ENCODE data around the gene PRICKLE1.

PRICKLE1 gene

GRCh38 chr12:42490261-42490842 is 99.2 kb downstream of the PRICKLE1 start:
- DNase-seq = no peak

GRCh38 chr12:42486407-42486806 is 103.1 kb downstream of the PRICKLE1 start:
- no peak for DNase-seq

- no peak for DNase-seq
These were observed 103.7 kb downstream of the PRICKLE1 start for GRCh38 chr12:42485823-42486222.

DNA sequence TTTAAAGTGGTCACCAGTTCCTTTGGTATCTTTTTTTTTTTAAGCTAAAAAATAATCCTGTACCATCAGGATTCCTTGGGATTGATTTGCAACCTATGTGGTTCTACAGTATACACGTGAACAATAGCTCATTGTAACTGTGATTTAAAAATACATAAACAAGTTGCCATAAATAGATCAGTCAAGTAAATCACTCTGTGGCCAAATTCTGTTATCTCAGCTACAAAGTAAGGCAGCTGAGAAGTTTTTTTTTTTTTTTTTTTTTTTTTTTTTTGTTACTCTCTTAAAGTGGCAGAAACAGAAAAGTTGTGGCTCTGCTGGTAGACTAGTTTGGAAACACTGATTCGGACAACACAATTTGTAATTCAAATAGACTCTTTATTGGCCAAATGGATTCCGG is 104.5 kb downstream of the PRICKLE1 start:
- no peak for DNase-seq

GRCh38 chr12:42483521-42483790 is 106.1 kb downstream of the PRICKLE1 start:
- DNase-seq = peak in 1 of 3 experiments; percentile 81

- peak; percentile 80 to 85 (median 83) for DNase-seq
These were observed 106.6 kb downstream of the PRICKLE1 start for GRCh38 chr12:42482748-42483520.

DNA sequence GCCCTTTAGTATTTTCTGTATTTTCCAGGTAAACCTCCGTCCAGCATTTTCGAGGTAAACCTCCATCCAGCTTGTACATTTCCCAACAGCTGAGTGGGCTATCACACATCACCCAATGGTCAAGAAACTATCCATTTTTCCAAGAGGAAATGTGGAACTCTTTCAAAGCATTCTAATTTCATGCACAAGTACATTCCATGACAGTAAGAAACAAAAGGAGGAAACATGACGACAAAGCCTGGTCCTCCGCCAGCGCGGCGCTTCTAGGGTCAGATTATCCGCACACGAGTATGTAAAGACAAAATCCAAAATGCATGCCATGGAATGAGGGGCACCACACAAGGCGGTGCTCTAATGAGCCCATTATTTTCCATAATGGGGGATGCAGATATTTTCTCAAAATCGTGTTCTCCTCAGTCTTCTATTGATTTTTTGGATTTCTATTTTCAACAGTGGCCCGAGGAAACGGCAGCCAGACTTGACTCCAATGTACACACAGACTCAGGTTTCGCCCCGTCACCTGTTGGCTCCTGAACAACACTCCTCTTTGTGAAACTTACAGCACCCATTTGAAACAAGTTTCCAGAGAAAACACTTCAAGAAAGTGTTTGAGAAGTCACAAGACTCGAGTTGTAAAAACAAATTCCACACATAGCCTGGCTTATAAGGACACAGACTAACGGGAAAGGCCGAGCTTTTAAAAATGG is 107.4 kb downstream of the PRICKLE1 start:
- DNase-seq = peak in 1 of 3 experiments; percentile 36

- no peak for DNase-seq
These were observed 108.2 kb downstream of the PRICKLE1 start for GRCh38 chr12:42481368-42481767.

DNA sequence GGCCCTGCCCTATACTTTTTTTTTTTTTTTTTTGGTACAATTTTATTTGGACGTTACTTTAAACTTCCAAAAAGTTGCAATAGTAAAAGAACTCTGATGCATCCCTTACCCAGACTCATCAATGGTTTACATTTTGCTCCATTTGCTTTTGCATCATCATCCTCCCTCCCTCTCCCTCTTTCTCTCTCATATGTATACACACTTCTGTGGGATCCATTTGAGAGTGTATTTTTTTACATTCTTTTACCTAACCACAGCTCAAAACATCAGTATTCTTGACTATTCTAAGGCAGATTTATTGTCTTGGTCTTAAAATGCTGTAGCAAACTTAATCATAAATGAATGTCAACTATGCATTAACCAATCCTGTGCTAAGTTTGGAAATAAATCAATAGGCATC is 111.6 kb downstream of the PRICKLE1 start:
- DNase-seq = no peak

DNA sequence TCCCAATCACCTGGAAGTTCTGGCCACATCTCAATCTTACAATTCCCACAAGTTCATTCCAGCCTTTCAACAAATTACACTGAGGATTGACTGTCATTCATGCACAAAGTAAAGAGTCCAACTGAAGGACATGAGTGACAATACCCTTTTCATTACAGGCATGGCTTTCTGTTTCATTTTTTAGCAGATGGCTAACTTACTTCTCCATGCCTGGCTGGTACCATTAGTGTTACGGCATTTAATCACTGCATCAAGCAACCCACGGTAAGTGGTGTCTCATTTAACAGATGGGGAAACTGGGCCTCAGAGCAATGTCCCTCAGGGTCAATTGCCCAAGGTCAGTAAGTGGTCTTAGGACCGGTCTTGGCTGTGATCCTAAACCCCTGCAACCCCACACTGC is 114.4 kb downstream of the PRICKLE1 start:
- DNase-seq = peak in 1 of 3 experiments; percentile 87

DNA sequence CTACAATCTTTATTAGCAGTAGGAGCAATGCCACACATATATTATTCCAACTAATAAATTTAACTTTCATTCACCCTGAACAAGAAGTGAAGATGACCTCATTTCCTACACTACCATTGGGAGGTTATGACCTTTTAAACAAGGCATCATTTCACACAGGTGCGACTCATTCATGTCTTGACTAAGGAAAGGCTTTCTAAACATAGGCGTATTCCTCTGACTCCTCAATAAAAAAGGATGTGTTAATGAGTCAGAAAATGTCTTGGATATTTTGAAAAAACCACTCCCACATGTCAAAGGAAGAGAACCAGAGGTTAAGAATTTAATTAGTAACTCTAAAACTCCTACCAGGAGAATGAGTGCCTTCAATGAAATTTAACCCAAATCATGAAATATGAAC is 115.2 kb downstream of the PRICKLE1 start:
- DNase-seq = no peak

DNA sequence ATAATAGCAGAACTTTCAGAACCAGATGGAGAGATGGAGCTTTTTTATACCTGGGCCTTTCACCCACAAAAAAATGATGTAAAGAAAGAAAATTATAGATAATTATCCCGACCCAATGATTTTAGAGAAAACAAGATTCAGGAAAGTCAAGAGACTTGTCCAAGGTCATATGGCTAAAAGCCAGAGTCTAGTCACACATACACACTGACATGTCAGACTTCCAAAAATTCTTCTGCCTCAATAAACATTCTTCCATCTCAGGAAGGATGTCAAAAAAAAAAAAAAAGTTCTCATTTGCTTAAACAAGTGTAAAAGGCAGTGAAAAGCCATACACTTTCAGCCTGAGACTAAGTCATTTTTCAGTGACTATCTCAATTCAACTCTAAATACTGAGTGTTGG is 116.0 kb downstream of the PRICKLE1 start:
- no peak for DNase-seq

DNA sequence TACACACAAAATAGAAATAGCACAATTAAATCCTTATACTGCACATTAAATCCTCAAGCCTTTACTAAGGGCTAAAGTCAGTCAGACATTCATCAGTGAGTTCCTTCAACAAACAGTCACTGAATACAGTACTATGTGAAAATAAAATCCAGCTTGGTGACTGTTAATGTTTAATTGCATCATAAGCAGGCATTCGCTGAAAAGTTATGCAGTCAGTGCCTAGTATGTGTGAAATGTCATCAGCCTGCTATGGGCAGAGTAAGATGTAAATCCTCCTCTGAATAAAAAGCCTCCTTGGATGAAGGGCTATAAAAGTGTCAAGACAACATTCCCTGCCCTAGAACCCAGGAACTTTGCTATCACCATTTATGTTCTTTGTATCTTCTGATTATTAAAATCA is 116.4 kb downstream of the PRICKLE1 start:
- DNase-seq = no peak

DNA sequence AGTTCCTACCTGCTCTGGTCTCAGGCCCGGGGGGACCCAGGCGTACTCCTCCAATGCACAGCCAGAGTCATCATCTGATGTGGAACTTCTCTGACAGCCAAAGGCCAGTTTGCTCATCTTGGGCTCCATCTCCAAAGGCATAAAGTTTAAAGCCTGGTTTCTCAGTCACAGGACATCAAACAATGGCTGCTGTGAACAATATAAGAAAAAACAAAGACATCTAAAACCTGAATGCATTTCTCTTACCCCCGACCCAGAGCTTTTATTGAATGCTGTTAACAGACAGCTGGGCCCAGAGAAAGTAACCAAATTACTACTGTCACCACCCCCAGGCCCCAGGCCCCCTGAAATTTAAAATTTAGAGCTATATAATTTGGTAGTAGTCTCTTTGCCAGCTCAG is 117.2 kb downstream of the PRICKLE1 start:
- DNase-seq = no peak

GRCh38 chr12:42469355-42470175 is 120.0 kb downstream of the PRICKLE1 start:
- peak in 1 of 3 experiments; percentile 21 for DNase-seq

DNA sequence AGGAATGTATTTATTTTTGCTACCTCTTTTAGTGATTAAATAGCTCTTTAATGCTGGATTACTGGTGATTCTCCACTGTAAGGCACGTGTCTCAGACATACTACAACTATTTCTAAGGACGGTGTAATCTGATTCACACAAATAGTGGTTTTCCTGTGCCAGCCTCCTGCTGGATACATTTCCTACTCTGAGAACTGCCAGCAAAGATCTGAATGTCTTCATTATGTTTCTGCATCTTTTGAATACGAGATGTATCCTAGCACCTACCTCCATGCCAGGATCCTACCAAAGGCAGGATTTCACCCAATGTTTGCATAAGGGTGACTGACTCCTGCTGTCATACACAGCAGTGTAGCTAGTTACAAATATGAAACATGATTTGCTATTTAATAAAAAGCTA is 120.6 kb downstream of the PRICKLE1 start:
- DNase-seq = no peak

- DNase-seq = no peak
These were observed 121.2 kb downstream of the PRICKLE1 start for GRCh38 chr12:42468341-42468821.

- no peak for DNase-seq
These were observed 125.9 kb downstream of the PRICKLE1 start for GRCh38 chr12:42463671-42464070.

DNA sequence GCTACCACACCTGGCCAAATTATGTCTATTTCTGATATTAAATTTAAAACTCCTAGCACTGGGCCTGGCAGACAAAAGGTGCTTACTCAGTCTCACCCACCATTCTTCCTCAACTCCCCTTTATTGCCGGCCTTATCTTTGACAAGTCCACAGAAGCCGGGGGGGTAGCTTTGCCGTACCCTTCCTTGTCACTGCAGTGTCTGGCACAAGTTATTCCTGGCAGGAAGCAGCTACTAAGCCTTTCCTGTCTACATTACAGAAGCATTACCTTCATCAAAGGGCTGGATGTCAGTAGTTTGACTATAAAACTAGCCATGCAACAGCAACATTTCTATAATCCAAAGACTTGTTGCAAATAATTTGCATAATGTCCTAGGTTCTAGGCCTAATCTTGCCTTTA is 127.1 kb downstream of the PRICKLE1 start:
- DNase-seq = no peak

GRCh38 chr12:42459336-42459847 is 130.2 kb downstream of the PRICKLE1 start:
- DNase-seq = no peak

DNA sequence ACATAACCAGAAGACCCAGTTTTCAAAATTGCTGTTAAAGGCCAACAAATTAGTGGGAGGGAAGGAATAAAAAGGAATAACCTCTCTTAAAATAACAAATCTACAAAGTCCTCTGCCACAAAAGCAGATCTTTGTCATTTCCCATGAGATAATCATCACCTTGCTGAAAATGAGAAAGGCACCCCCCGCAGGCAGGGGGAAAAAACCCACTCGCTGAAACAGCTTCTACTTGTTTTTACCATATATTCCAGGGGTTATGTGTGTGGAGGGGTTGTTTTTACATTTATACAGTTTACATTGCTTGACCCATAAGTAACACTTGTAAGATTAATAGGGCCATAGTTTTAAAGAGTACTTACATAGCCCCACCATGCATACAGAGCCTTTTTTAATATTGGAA is 131.0 kb downstream of the PRICKLE1 start:
- no peak for DNase-seq

DNA sequence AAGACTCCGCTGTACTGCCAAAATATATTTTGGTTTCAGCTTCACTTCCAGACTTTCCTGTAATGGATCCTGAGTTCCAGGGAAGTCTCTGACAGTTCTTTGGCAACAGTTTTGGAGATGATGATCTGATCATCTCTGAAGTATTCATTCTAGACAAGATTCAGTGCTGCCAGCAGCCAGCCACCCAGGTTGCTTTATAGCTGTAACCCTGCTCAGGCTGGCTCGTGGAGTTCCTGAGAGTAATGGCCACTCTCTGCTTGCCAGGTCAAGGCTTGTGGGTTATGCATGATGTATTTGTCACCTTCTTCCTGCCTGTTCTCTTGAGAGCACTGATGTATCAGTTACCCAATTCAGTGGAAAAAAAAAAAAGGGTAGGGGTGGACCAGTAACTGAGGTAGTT is 139.3 kb downstream of the PRICKLE1 start:
- DNase-seq = no peak

DNA sequence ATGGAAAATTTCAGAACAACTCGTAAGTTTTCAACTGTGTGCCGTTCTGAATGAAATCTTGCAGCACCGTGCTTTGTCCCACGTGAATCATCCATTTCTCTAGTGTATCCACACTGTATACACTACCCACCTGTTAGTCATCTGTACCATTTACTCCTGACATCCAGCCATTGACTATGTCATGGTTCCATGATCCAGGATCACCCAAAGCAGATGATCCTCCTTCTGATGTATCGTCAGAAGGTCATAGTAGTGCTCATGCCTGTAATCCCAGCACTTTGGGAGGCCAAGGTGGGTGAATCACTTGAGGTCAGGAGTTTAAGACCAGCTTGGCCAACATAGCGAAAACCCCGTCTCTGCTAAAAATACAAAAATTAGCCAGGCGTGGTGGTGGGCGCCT is 140.7 kb downstream of the PRICKLE1 start:
- DNase-seq = no peak

Measured in NCI-H1417 (cell line).